ENCODE measurements around the gene PPP1R12A.

PPP1R12A gene

DNA sequence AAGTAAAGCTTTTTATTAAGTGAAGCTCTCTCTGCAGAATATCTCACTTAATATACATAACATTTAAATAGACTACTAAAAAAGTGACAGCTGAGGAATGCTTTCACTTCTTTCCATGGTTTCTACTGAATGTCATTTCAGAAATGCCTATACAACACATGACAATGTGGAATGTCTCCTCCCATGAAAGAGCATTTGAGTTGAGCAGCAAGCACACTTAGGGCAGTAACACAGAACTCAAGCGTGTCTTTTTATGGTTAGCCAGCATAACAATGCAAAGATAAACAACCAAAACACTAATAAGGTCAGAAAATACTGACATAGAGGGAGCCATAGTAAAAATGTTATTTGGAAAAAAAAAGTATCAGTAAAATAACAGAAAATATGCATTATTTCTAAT is 9.4 kb downstream of the PPP1R12A start:
- no peak for DNase-seq (ENCODE audit: extremely low spot score)
- TF ChIP-seq, protein P1, sequence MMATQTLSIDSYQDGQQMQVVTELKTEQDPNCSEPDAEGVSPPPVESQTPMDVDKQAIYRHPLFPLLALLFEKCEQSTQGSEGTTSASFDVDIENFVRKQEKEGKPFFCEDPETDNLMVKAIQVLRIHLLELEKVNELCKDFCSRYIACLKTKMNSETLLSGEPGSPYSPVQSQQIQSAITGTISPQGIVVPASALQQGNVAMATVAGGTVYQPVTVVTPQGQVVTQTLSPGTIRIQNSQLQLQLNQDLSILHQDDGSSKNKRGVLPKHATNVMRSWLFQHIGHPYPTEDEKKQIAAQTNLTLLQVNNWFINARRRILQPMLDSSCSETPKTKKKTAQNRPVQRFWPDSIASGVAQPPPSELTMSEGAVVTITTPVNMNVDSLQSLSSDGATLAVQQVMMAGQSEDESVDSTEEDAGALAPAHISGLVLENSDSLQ (IDR thresholded peaks at IDR 0.05) = no peak
- no peak for TF ChIP-seq L3MBTL2 (conservative IDR thresholded peaks at IDR 0.05)
- TF ChIP-seq ARNT (IDR thresholded peaks at IDR 0.05) = no peak
- TF ChIP-seq CTBP1 (IDR thresholded peaks at IDR 0.05; ENCODE audit: borderline replicate concordance) = no peak
- TF ChIP-seq ELF4 (IDR thresholded peaks at IDR 0.05) = no peak
- no peak for TF ChIP-seq NFRKB (IDR thresholded peaks at IDR 0.05)
- no peak for TF ChIP-seq TARDBP (IDR thresholded peaks at IDR 0.05)
- no peak for TF ChIP-seq HDGF (IDR thresholded peaks at IDR 0.05; ENCODE audit: borderline replicate concordance)
- TF ChIP-seq FOXA1 (IDR thresholded peaks at IDR 0.05) = no peak
- TF ChIP-seq SP1 (IDR thresholded peaks at IDR 0.05) = no peak
- TF ChIP-seq SUZ12 (IDR thresholded peaks at IDR 0.05) = no peak
- TF ChIP-seq ZNF384 (IDR thresholded peaks at IDR 0.05) = no peak
- TF ChIP-seq FOXM1 (IDR thresholded peaks at IDR 0.05; ENCODE audit: borderline replicate concordance) = no peak
- no peak for TF ChIP-seq FOXK2 (IDR thresholded peaks at IDR 0.05)
- TF ChIP-seq BHLHE40 (IDR thresholded peaks at IDR 0.05; ENCODE audit: borderline replicate concordance) = no peak; the same call in 1 of the 2 replicates
- no peak for TF ChIP-seq LEF1 (IDR thresholded peaks at IDR 0.05; ENCODE audit: borderline replicate concordance)
- ChIA-PET POLR2A (no interaction called here), CTCF (no interaction called here)

DNA sequence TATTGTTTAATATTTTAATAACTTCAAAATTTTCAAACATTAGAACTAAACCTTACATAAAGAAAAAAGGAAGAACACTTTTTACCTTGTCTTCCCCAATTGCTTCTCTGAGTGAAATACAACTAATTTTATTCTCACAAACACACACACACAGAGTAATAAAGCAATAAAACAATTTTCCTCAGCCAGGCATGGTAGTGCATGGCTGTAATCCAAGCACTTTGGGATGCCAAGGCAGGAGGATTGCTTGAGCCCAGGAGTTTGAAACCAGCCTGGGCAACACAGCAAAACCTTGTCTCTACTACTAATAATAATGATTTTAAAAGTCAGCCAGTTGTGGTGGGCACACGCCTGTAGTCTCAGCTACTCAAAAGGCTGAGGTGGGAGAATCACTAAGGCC is 13.1 kb downstream of the PPP1R12A start:
- TF ChIP-seq BHLHE40 (IDR thresholded peaks at IDR 0.05; ENCODE audit: borderline replicate concordance) (no peak), FOXM1 (IDR thresholded peaks at IDR 0.05; ENCODE audit: borderline replicate concordance) (no peak), CTBP1 (IDR thresholded peaks at IDR 0.05; ENCODE audit: borderline replicate concordance) (no peak)
- POLR2A ChIA-PET = no interaction called here
- CTCF ChIA-PET = no interaction called here
- no peak for DNase-seq (ENCODE audit: extremely low spot score)

DNA sequence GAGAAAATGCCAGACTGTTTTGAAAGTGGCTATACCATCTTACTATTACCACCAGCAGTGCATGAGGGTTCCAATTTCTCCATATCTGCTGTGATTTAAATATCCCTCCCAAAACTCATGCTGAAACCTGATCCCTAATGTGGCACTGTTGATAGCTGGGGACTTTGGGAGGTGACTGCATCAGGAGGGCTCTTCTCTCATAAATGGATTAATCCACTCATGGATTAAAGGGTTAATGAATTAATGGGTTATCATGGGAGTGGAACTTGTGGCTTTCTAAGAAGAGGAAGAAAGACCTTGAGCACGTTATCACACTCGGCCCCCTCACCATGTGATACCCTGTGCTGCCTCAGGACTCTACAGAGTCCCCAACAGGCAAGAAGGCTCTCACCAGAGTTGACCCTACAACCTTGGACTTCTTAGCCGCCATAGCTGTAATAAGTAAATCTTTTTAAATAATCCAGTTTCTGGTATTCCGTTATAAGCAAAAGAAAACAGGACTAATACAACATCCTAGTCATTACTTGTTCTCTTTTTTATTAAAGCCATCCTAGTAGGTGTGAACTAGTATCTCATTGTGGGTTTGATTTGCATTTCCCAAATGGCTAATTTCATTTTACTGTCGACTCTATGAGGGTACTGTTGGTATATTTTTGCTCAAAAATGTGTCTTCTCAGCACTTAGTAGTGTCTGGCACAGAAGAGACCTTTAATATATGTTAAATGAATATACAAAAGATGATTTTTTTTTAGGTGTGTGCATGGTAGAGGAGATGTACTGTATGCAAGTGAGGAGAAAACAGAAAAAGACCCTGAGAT is 14.3 kb downstream of the PPP1R12A start:
- no peak for DNase-seq (ENCODE audit: extremely low spot score)
- ChIA-PET CTCF (no interaction called here), POLR2A (no interaction called here)
- TF ChIP-seq TARDBP (IDR thresholded peaks at IDR 0.05) = no peak
- no peak for TF ChIP-seq CTBP1 (IDR thresholded peaks at IDR 0.05; ENCODE audit: borderline replicate concordance)
- TF ChIP-seq ZNF384 (IDR thresholded peaks at IDR 0.05) = no peak
- no peak for TF ChIP-seq SP1 (IDR thresholded peaks at IDR 0.05)
- no peak for TF ChIP-seq LEF1 (IDR thresholded peaks at IDR 0.05; ENCODE audit: borderline replicate concordance)
- no peak for TF ChIP-seq ELF4 (IDR thresholded peaks at IDR 0.05)
- no peak for TF ChIP-seq FOXM1 (IDR thresholded peaks at IDR 0.05; ENCODE audit: borderline replicate concordance)

DNA sequence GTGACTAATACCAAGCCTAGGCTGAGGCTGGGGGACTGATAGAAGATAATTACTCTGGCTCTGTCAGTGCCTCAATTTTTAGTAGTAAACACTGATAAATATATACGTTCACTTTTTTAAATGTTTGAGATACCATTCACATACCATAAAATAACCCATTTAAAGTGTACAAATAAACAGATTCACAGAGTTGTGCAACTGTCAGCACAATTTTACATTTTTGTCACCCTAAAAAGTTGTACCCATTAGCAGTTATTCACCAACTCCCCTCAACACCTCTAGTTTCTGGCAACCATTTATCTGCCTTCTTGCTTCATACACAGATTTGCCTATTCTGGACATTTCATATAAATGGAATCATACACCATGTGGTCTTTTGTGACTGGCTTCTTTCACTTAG is 15.1 kb downstream of the PPP1R12A start:
- ChIA-PET CTCF (no interaction called here), POLR2A (no interaction called here)
- no peak for DNase-seq (ENCODE audit: extremely low spot score)
- no peak for TF ChIP-seq ARNT (IDR thresholded peaks at IDR 0.05)
- no peak for TF ChIP-seq CTBP1 (IDR thresholded peaks at IDR 0.05; ENCODE audit: borderline replicate concordance)
- TF ChIP-seq SP1 (IDR thresholded peaks at IDR 0.05) = no peak
- no peak for TF ChIP-seq BHLHE40 (IDR thresholded peaks at IDR 0.05; ENCODE audit: borderline replicate concordance)
- TF ChIP-seq FOXA1 (IDR thresholded peaks at IDR 0.05) = no peak
- TF ChIP-seq TARDBP (IDR thresholded peaks at IDR 0.05) = no peak
- TF ChIP-seq FOXM1 (IDR thresholded peaks at IDR 0.05; ENCODE audit: borderline replicate concordance) = no peak
- TF ChIP-seq FOXK2 (IDR thresholded peaks at IDR 0.05) = no peak
- no peak for TF ChIP-seq L3MBTL2 (conservative IDR thresholded peaks at IDR 0.05)

DNA sequence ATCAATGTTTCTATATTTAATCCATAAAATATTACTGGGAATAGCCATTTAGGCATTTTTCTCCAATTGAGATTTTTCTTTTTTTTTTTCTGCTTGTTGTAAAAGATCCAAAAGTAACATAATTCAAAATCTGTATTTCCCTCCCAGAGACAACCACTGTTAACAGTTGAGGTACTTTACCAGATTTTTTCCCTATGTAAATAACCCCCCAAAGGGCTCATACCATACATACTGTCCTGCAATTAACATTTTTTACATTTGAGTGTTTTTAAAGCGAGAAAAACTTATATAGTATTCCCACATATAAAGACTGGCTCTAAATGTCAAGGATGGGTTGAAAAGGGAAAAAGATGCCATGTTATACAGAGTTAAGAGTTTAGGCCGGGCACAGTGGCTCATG is 18.1 kb downstream of the PPP1R12A start:
- TF ChIP-seq TARDBP (IDR thresholded peaks at IDR 0.05) = no peak
- no peak for TF ChIP-seq FOXA1 (IDR thresholded peaks at IDR 0.05)
- TF ChIP-seq SP1 (IDR thresholded peaks at IDR 0.05) = no peak
- no peak for TF ChIP-seq LEF1 (IDR thresholded peaks at IDR 0.05; ENCODE audit: borderline replicate concordance)
- TF ChIP-seq FOXM1 (IDR thresholded peaks at IDR 0.05; ENCODE audit: borderline replicate concordance) = no peak
- TF ChIP-seq L3MBTL2 (conservative IDR thresholded peaks at IDR 0.05) = no peak
- no peak for TF ChIP-seq ZNF384 (IDR thresholded peaks at IDR 0.05)
- TF ChIP-seq, protein P1 (IDR thresholded peaks at IDR 0.05) = no peak
- no peak for TF ChIP-seq BHLHE40 (IDR thresholded peaks at IDR 0.05; ENCODE audit: borderline replicate concordance)
- no peak for TF ChIP-seq ELF4 (IDR thresholded peaks at IDR 0.05)
- TF ChIP-seq FOXK2 (IDR thresholded peaks at IDR 0.05) = no peak
- TF ChIP-seq SUZ12 (IDR thresholded peaks at IDR 0.05) = no peak
- no peak for TF ChIP-seq NFRKB (IDR thresholded peaks at IDR 0.05)
- TF ChIP-seq ARNT (IDR thresholded peaks at IDR 0.05) = no peak
- TF ChIP-seq HDGF (IDR thresholded peaks at IDR 0.05; ENCODE audit: borderline replicate concordance) = no peak
- no peak for TF ChIP-seq CTBP1 (IDR thresholded peaks at IDR 0.05; ENCODE audit: borderline replicate concordance)
- ChIA-PET POLR2A (no interaction called here), CTCF (interaction anchor here (0.6 kb wide), 1 partner anchor 516 kb away, joined by 4 read pairs; no protein-coding TSS in a partner anchor)
- no peak for DNase-seq (ENCODE audit: extremely low spot score)

DNA sequence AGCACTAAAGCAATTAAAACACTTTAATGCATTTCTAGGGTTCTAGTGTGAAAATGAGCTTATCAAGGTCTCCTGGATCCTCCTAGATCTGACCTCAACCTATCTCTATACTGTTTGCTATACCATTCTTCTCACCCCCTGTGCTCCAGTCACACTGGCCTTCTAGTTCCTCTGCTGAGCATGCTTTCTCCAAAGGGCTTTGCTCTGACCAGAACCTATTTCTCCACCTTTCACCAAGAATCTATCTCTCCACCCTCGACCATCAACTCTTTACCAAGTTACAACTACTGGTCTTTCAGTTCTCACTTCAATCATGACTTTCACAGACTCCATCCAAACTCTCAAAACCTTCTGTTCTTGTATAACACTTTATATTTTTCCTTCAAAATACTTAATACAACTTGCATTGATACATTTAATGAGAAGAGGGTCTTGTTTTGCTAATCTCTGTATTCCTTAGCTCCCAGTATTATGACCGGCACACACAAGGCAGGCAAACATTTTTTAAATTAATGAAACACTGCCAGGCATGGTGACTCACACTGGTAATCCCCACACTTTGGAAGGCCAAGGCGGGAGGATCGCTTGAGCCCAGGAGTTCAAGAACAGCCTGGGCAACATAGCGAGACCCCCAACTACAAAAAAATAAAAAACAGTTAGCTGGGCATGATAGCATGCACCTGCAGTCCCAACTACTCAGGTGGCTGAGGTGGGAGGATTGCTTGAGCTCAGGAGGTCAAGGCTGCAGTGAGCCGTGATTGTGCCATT is 22.8 kb downstream of the PPP1R12A start:
- no peak for DNase-seq (ENCODE audit: extremely low spot score)
- TF ChIP-seq L3MBTL2 (conservative IDR thresholded peaks at IDR 0.05) = no peak
- TF ChIP-seq TARDBP (IDR thresholded peaks at IDR 0.05) = no peak
- TF ChIP-seq ARNT (IDR thresholded peaks at IDR 0.05) = no peak
- TF ChIP-seq, protein P1 (IDR thresholded peaks at IDR 0.05) = no peak
- no peak for TF ChIP-seq HDGF (IDR thresholded peaks at IDR 0.05; ENCODE audit: borderline replicate concordance)
- no peak for TF ChIP-seq BHLHE40 (IDR thresholded peaks at IDR 0.05; ENCODE audit: borderline replicate concordance)
- no peak for TF ChIP-seq FOXA1 (IDR thresholded peaks at IDR 0.05)
- no peak for TF ChIP-seq SUZ12 (IDR thresholded peaks at IDR 0.05)
- no peak for TF ChIP-seq CTBP1 (IDR thresholded peaks at IDR 0.05; ENCODE audit: borderline replicate concordance)
- TF ChIP-seq NFRKB (IDR thresholded peaks at IDR 0.05) = no peak
- TF ChIP-seq ZNF384 (IDR thresholded peaks at IDR 0.05) = no peak
- no peak for TF ChIP-seq FOXM1 (IDR thresholded peaks at IDR 0.05; ENCODE audit: borderline replicate concordance)
- no peak for TF ChIP-seq LEF1 (IDR thresholded peaks at IDR 0.05; ENCODE audit: borderline replicate concordance)
- POLR2A ChIA-PET = interaction anchor here (1.6 kb wide), 1 partner anchor 24 kb away, joined by 4 read pairs; no protein-coding TSS in a partner anchor
- CTCF ChIA-PET = no interaction called here

Data from HEK293T (cell line).